Neural cell (in vitro differentiated cells): ENCODE data around the gene B3GALT5. TPM values are rescaled to one million over a fixed set of nuclear protein-coding genes. Genes with fewer than 3 reads are reported as not detected.

ENCODE experiments used
- H2AFZ ChIP-seq: fragments of 200-600, 300-800 bp; sonication (generic), shearing (Covaris generic); 2 replicates; pipeline ENCODE4 v1.6.0; 2014; ENCODE audit warnings: low read depth, mild to moderate bottlenecking, antibody characterized with exemption, low read length, moderate library complexity
- H3F3A ChIP-seq: fragments of 200-600 bp; shearing (Covaris generic); 2 replicates; pipeline ENCODE4 v1.6.1; 2016; ENCODE audit warnings: mild to moderate bottlenecking, moderate library complexity, mixed read lengths, antibody characterized with exemption, low read length; ENCODE audit not compliant: insufficient read depth, poor library complexity, severe bottlenecking
- H3K27ac ChIP-seq: fragments of 200-600, 300-800 bp; sonication (generic), shearing (Covaris generic); 2 replicates; pipeline ENCODE4 v1.5.1; 2014; ENCODE audit warnings: mild to moderate bottlenecking, low read length, moderate library complexity
- H3K27me3 ChIP-seq: fragments of 300-800, 200-600 bp; sonication (generic), shearing (Covaris generic); 2 replicates; pipeline ENCODE4 v1.6.0; 2014; ENCODE audit warnings: mild to moderate bottlenecking, low read depth, low read length, moderate library complexity; ENCODE audit not compliant: insufficient read depth
- H3K36me3 ChIP-seq: fragments of 300-800, 200-600 bp; sonication (generic), shearing (Covaris generic); 2 replicates; pipeline ENCODE4 v1.5.1; 2014; ENCODE audit warnings: mild to moderate bottlenecking, antibody characterized with exemption, low read length, moderate library complexity; ENCODE audit not compliant: insufficient read depth
- H3K4me2 ChIP-seq: fragments of 300-800, 200-600 bp; sonication (generic), shearing (Covaris generic); 2 replicates; pipeline ENCODE4 v1.6.0; 2014; ENCODE audit warnings: mild to moderate bottlenecking, low read length
- H3K4me3 ChIP-seq: fragments of 300-800, 200-600 bp; sonication (generic), shearing (Covaris generic); 2 replicates; pipeline ENCODE4 v1.5.1; 2014; ENCODE audit warnings: mild to moderate bottlenecking, low read length, moderate library complexity
- H3K79me2 ChIP-seq: fragments of 200-600 bp; shearing (Covaris generic); replicated peaks from 2 replicates; pipeline ENCODE4 v1.6.0; 2014; ENCODE audit warnings: mild to moderate bottlenecking, low read length, moderate library complexity; ENCODE audit not compliant: insufficient read depth
- H3K9ac ChIP-seq: fragments of 300-800, 200-600 bp; sonication (generic), shearing (Covaris generic); 2 replicates; pipeline ENCODE4 v1.6.1; 2016; ENCODE audit warnings: mild to moderate bottlenecking, low read length, mixed read lengths
- H3K9me2 ChIP-seq: fragments of 200-600 bp; shearing (Covaris generic); 2 replicates; pipeline ENCODE4 v1.6.1; 2016; ENCODE audit warnings: mild to moderate bottlenecking, low read length, mixed read lengths; ENCODE audit not compliant: insufficient read depth
- H3K9me3 ChIP-seq: fragments of 200-600, 300-800 bp; sonication (generic), shearing (Covaris generic); 2 replicates; pipeline ENCODE4 v1.6.1; 2016; ENCODE audit warnings: mild to moderate bottlenecking, mixed run types, low read length, moderate library complexity, mixed read lengths
- H4K20me1 ChIP-seq: fragments of 200-600 bp; shearing (Covaris generic); 2 replicates; pipeline ENCODE4 v1.6.1; 2016; ENCODE audit warnings: mild to moderate bottlenecking, mixed run types; ENCODE audit not compliant: insufficient read depth
- CTCF ChIP-seq: fragments of 450-650 bp; IDR thresholded peaks from 2 replicates; pipeline ENCODE4 v1.5.1; 2014; ENCODE audit warnings: antibody characterized with exemption, mild to moderate bottlenecking, moderate library complexity; ENCODE audit not compliant: poor library complexity, severe bottlenecking
- EP300 ChIP-seq: fragments of 450-650 bp; conservative IDR thresholded peaks from 2 replicates; pipeline ENCODE4 v1.6.1; 2014; ENCODE audit warnings: antibody characterized with exemption, mild to moderate bottlenecking, moderate library complexity; ENCODE audit not compliant: poor library complexity, severe bottlenecking
- EZH2 ChIP-seq: fragments of 200-600, 300-800 bp; shearing (Covaris generic), sonication (generic); IDR thresholded peaks from 2 replicates; pipeline ENCODE4 v1.6.1; 2014; ENCODE audit warnings: antibody characterized with exemption, low read length, borderline replicate concordance, mild to moderate bottlenecking; ENCODE audit not compliant: insufficient read depth, poor library complexity, severe bottlenecking
- MXI1 ChIP-seq: fragments of 450-650 bp; conservative IDR thresholded peaks from 2 replicates; pipeline ENCODE4 v1.6.1; 2014; ENCODE audit warnings: antibody characterized with exemption, mild to moderate bottlenecking; ENCODE audit not compliant: poor library complexity, severe bottlenecking
- POLR2AphosphoS5 ChIP-seq: IDR thresholded peaks from 2 replicates; pipeline ENCODE4 v1.6.1; 2012
- RAD21 ChIP-seq: fragments of 450-650 bp; conservative IDR thresholded peaks from 2 replicates; pipeline ENCODE4 v1.6.1; 2014; ENCODE audit warnings: antibody characterized with exemption, mild to moderate bottlenecking, moderate library complexity
- REST ChIP-seq: IDR thresholded peaks from 2 replicates; pipeline ENCODE4 v1.6.1; 2012; ENCODE audit warnings: borderline replicate concordance
- SMC3 ChIP-seq: fragments of 450-650 bp; conservative IDR thresholded peaks from 2 replicates; pipeline ENCODE4 v1.6.1; 2014; ENCODE audit warnings: antibody characterized with exemption, mild to moderate bottlenecking, moderate library complexity; ENCODE audit not compliant: poor library complexity
- TAF1 ChIP-seq: IDR thresholded peaks from 2 replicates; pipeline ENCODE4 v1.6.1; 2012; ENCODE audit warnings: low read depth
- polyA plus RNA-seq: library from polyadenylated mRNA; depleted of rRNA; stranded (reverse); fragments of >200 nt; gene quantifications from 2 replicates; pipeline ENCODE4 v1.2.3, GENCODE V29; 2014

B3GALT5 gene
- polyA plus RNA-seq, 1 donor from 2014 or later, result 0.50 TPM

DNA sequence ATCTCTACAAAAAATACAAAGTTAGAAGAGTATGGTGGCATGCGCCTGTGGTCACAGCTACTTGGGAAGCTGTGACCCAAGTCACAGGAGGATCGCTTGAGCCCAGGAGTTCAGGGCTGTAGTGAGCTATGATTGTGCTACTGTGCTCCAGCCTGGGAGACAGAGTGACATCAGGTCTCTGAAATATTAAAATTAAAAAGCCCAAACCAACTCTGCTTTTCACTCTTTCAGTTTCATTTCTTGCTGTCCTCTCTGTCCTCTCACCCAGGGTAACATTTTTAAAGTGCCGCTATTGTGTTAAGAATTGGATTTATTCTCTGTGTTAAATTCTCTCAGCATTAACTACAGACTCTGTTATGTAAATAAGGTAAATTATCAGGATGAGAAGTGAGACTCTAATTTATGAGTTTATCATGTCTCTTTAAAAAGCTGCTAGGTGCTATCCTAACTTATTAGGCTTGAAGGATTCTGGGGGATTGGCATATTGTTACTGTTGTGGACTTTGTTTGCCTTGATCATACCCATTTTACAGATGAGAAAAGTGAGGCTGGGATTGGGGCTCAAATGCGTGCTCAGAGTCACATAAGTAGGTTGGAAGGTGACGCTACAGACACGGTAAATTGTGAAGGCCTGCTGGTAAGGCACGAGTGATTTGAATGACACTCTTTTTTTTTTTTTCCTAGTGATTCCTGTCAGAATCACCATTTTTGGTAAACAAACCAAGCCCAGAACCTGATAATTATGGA, 46.5 kb downstream of the B3GALT5 start:
- Histone ChIP-seq H3K27ac (no peak overlapping the region), H3K27me3 (no peaks in the 10 kb centered on the region), H3K9me2 (no peaks in the 10 kb centered on the region), H3K36me3 (no peaks in the 10 kb centered on the region), H3K79me2 (no peaks in the 10 kb centered on the region), H3K4me2 (no peak overlapping the region), H3F3A (no peaks in the 10 kb centered on the region), H3K4me3 (no peak overlapping the region), H4K20me1 (no peaks in the 10 kb centered on the region), H3K9me3 (no peaks in the 10 kb centered on the region), H2AFZ (no peak overlapping the region), H3K9ac (no peak overlapping the region)
- TF ChIP-seq SMC3, result no peak
- TF ChIP-seq RAD21, result no peak
- no peak for TF ChIP-seq CTCF
- TF ChIP-seq REST, result no peak
- no peak for TF ChIP-seq MXI1
- TF ChIP-seq EP300, result no peak
- no peak for TF ChIP-seq POLR2AphosphoS5

- no peaks in the 10 kb centered on the region for H3K9me2 ChIP-seq
- no peak overlapping the region for H2AFZ ChIP-seq
- no peak overlapping the region for H3K9ac ChIP-seq
- no peaks in the 10 kb centered on the region for H3K27me3 ChIP-seq
- no peak overlapping the region for H3K27ac ChIP-seq
- H4K20me1 ChIP-seq, result no peaks in the 10 kb centered on the region
- TF ChIP-seq SMC3, result no peak
- TF ChIP-seq MXI1, result no peak
- no peak for TF ChIP-seq TAF1
- TF ChIP-seq RAD21, result no peak
- no peak for TF ChIP-seq POLR2AphosphoS5
- TF ChIP-seq CTCF, result no peak
- no peak for TF ChIP-seq EZH2
- no peak for TF ChIP-seq REST
- H3K4me2 ChIP-seq, result no peak overlapping the region
- H3K79me2 ChIP-seq, result no peaks in the 10 kb centered on the region
- H3K9me3 ChIP-seq, result no peaks in the 10 kb centered on the region
- H3F3A ChIP-seq, result no peaks in the 10 kb centered on the region
- no peak overlapping the region for H3K4me3 ChIP-seq
- no peaks in the 10 kb centered on the region for H3K36me3 ChIP-seq
Measured at GRCh38 chr21:39660191-39660980, 47.6 kb downstream of the B3GALT5 start.
